ENCODE results near the gene GRIFIN. TPM values are rescaled to one million over a fixed set of nuclear protein-coding genes. Genes with fewer than 3 reads are reported as not detected.

GRIFIN gene
- total and polyA plus RNA-seq, 2 experiments from 2014 or later, result not detected

DNA sequence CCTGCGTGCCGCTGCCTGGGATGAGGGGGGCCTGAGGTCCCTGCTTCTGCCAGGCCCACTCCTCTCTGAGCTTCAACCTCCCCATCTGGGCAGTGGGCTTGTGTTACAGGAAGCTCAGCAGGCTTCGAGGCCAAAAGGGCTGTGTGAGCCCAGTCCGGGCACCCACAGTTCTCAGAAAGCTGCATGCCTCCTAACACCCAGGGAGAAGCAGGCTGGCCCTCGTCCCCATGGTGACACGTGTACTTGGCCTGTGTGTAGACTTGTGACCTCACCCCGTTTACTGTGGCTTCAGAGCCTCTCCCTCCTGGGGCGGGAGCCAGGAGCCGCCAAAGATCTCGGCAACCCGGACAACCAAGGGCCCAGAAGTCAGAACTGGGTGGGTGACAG is 2.2 kb upstream of the GRIFIN start:
- WGBS, 2 experiments (ENCODE audit: low coverage in 1 of 2, low lambda C conversion rate in 2 of 2, missing lambda C conversion rate in 2 of 2), result 25 to 26% methylated on average over 10 to 11 of the region's 11 CpGs
- no peak for TF ChIP-seq EZH2phosphoT487 (IDR thresholded peaks at IDR 0.05; ENCODE audit: insufficient read depth, low read depth)
- no peak for TF ChIP-seq EZH2 (IDR thresholded peaks at IDR 0.05; ENCODE audit: insufficient read depth, poor library complexity, severe bottlenecking)
- H3K4me2 ChIP-seq (ENCODE audit: unreplicated experiment), result peak overlapping the region; percentile 13
- no peaks in the 10 kb centered on the region for H4K20me1 ChIP-seq (ENCODE audit: insufficient read depth)
- peak overlapping the region; percentile 48; the same call in 1 of the 2 replicates for H3K9ac ChIP-seq
- no peaks in the 10 kb centered on the region for H3K9me2 ChIP-seq (ENCODE audit: insufficient read depth)
- no peaks in the 10 kb centered on the region for H3K36me3 ChIP-seq (ENCODE audit: low read depth)
- H3K79me2 ChIP-seq (ENCODE audit: insufficient read depth), result no peaks in the 10 kb centered on the region
- H3K4me3 ChIP-seq, result no peak overlapping the region
- H3K27me3 ChIP-seq (replicated peaks; ENCODE audit: insufficient read depth), result no peaks in the 10 kb centered on the region
- H2AFZ ChIP-seq, result peak overlapping the region; percentile 60
- H3F3A ChIP-seq (ENCODE audit: insufficient read depth), result no peaks in the 10 kb centered on the region
- no peaks in the 10 kb centered on the region for H3K9me3 ChIP-seq (ENCODE audit: low read depth)
- H3K4me1 ChIP-seq (ENCODE audit: insufficient read depth), result peaks cover 13% of the 10 kb centered on the region
- in situ Hi-C loops (cut with MboI), result no loop called here
- no peak overlapping the region for H3K27ac ChIP-seq
- DNase-seq, result peak; percentile 89

DNA sequence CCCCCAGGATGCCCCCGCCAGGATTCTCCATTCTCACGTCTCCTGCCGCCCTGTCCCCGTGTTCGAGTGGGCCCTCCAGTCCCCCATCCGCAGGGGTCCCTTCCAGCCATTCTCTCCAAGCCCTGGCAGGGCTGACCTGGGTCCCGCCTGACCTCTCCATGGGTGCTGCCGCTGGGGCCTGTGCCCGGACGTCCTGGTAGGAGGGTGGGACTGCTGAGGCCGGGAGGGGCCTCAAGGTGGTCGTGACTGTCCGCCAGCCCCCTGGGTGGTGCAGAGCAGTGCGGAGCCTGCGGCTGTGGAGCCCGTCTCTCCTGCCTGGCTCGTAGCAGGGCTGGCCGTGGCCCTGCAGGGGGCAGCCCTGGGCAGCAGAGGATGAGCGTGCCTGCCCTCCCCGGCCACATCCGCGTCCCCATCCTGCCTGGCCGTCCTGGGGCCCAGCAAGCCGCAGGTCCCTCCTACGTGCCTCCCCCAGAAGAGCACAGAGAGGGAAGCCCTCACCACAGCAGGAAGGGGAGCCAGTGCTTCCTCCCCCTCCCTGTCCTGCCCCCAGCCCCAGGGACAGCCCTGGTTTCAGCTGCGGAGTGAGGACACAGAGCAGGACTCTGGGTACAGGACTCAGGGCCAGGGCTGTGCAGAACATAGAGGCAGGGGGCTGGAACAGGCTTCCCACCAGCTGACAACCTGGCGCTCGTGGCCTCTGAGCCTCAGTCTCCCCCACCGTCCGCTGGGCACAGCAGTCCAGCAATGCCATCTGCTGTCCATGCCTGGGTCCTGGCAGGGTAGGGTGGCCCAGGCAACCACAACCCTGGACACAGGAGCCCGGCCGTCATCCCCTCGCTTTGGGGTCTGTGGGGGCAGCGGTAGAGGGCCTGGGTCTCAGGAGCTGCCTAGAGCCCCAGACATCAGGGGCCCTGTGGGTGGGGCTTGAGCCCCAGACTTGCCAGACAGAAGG is 1.5 kb upstream of the GRIFIN start:
- Histone ChIP-seq H3K9me2 (ENCODE audit: insufficient read depth) (no peaks in the 10 kb centered on the region), H3K9me3 (ENCODE audit: low read depth) (no peaks in the 10 kb centered on the region), H4K20me1 (ENCODE audit: insufficient read depth) (no peaks in the 10 kb centered on the region), H3K4me3 (no peak overlapping the region), H3K4me1 (ENCODE audit: insufficient read depth) (peaks cover 13% of the 10 kb centered on the region), H3K9ac (peak overlapping the region; percentile 48; the same call in 1 of the 2 replicates), H2AFZ (peak overlapping the region; percentile 60), H3K79me2 (ENCODE audit: insufficient read depth) (no peaks in the 10 kb centered on the region), H3K27ac (no peak overlapping the region), H3K27me3 (replicated peaks; ENCODE audit: insufficient read depth) (no peaks in the 10 kb centered on the region), H3F3A (ENCODE audit: insufficient read depth) (no peaks in the 10 kb centered on the region), H3K4me2 (ENCODE audit: unreplicated experiment) (peak overlapping the region; percentile 13), H3K36me3 (ENCODE audit: low read depth) (no peaks in the 10 kb centered on the region)
- peak; percentile 87 for DNase-seq
- WGBS, 2 experiments (ENCODE audit: low coverage in 1 of 2, low lambda C conversion rate in 2 of 2, missing lambda C conversion rate in 2 of 2), result 24 to 28% methylated on average over 32 to 34 of the region's 34 CpGs
- TF ChIP-seq EZH2 (IDR thresholded peaks at IDR 0.05; ENCODE audit: insufficient read depth, poor library complexity, severe bottlenecking) (no peak), EZH2phosphoT487 (IDR thresholded peaks at IDR 0.05; ENCODE audit: insufficient read depth, low read depth) (no peak)
- in situ Hi-C loops (cut with MboI), result no loop called here

DNA sequence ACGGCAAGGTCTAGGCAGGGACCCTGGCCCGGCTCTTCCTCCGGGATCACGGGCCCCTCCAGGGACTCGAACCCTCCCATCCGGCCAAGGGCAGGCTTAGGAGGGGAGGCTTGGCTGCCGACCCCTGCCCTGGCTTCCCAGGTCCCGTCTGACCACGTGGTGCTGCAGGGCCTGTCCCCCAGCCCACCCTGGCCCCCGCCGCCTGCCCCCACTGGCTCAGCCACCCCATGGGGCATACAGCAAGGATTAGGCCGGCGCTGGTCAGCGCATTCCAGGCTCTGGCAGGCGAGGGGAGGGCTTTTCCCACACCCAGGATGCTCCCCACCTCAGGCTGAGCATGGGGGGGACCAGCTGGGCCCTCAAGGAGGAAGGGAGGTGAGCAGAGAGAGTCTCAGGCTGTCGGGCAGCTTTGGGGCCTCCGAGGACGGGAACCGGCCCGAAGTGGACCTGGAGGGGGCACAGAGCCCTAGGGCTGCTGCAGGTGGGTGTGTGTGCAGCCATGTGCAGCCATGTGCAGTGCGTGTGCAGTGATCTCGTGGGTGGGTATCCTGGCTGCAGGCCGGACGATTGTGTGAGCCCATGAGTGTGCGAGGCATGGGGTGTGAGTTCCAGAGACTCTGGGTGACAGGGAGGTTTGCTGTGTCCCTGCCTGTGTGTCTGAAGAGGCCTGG is 713 bp upstream of the GRIFIN start:
- no peaks in the 10 kb centered on the region for H3K9me2 ChIP-seq (ENCODE audit: insufficient read depth)
- no peak for TF ChIP-seq EZH2 (IDR thresholded peaks at IDR 0.05; ENCODE audit: insufficient read depth, poor library complexity, severe bottlenecking)
- TF ChIP-seq EZH2phosphoT487 (IDR thresholded peaks at IDR 0.05; ENCODE audit: insufficient read depth, low read depth), result no peak
- no peak overlapping the region for H3K4me2 ChIP-seq (ENCODE audit: unreplicated experiment)
- H3K36me3 ChIP-seq (ENCODE audit: low read depth), result no peaks in the 10 kb centered on the region
- H3K27me3 ChIP-seq (replicated peaks; ENCODE audit: insufficient read depth), result no peaks in the 10 kb centered on the region
- DNase-seq, result no peak
- H4K20me1 ChIP-seq (ENCODE audit: insufficient read depth), result no peaks in the 10 kb centered on the region
- in situ Hi-C loops (cut with MboI), result no loop called here
- H3K4me1 ChIP-seq (ENCODE audit: insufficient read depth), result peaks cover 13% of the 10 kb centered on the region
- H3F3A ChIP-seq (ENCODE audit: insufficient read depth), result no peaks in the 10 kb centered on the region
- H3K27ac ChIP-seq, result no peak overlapping the region
- 66 to 67% methylated on average over 21 to 25 of the region's 25 CpGs for WGBS, 2 experiments (ENCODE audit: low coverage in 1 of 2, low lambda C conversion rate in 2 of 2, missing lambda C conversion rate in 2 of 2)
- H2AFZ ChIP-seq, result no peak overlapping the region
- no peaks in the 10 kb centered on the region for H3K79me2 ChIP-seq (ENCODE audit: insufficient read depth)
- H3K4me3 ChIP-seq, result no peak overlapping the region
- H3K9me3 ChIP-seq (ENCODE audit: low read depth), result no peaks in the 10 kb centered on the region
- H3K9ac ChIP-seq, result no peak overlapping the region

DNA sequence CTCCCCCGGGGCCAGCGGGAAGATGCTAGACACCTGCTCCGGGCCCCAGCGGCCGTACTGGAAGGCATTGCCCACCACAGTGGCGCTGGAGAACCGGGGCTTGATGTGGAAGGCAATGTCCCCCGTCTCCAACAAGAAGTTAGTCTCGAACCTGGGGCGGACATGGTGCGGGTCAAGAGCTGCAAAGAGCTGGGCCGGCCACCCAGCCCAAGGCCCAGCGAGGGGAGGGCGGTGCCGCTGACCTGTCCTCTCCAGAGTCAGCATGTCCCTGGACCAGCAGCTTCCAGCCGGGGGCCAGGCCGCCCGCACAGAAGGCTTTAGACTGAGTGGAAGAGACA is 551 bp downstream of the GRIFIN start:
- no peaks in the 10 kb centered on the region for H3K9me2 ChIP-seq (ENCODE audit: insufficient read depth)
- no peak overlapping the region for H3K27ac ChIP-seq
- DNase-seq, result no peak
- H3K4me3 ChIP-seq, result no peak overlapping the region
- no peaks in the 10 kb centered on the region for H3K9me3 ChIP-seq (ENCODE audit: low read depth)
- H3K27me3 ChIP-seq (replicated peaks; ENCODE audit: insufficient read depth), result no peaks in the 10 kb centered on the region
- 81 to 88% methylated on average over 11 to 16 of the region's 18 CpGs for WGBS, 2 experiments (ENCODE audit: low coverage in 1 of 2, low lambda C conversion rate in 2 of 2, missing lambda C conversion rate in 2 of 2)
- H3K4me2 ChIP-seq (ENCODE audit: unreplicated experiment), result no peak overlapping the region
- H3K4me1 ChIP-seq (ENCODE audit: insufficient read depth), result peaks cover 13% of the 10 kb centered on the region
- no peaks in the 10 kb centered on the region for H4K20me1 ChIP-seq (ENCODE audit: insufficient read depth)
- H3F3A ChIP-seq (ENCODE audit: insufficient read depth), result no peaks in the 10 kb centered on the region
- no peak for TF ChIP-seq EZH2 (IDR thresholded peaks at IDR 0.05; ENCODE audit: insufficient read depth, poor library complexity, severe bottlenecking)
- no peak for TF ChIP-seq EZH2phosphoT487 (IDR thresholded peaks at IDR 0.05; ENCODE audit: insufficient read depth, low read depth)
- in situ Hi-C loops (cut with MboI), result no loop called here
- no peaks in the 10 kb centered on the region for H3K79me2 ChIP-seq (ENCODE audit: insufficient read depth)
- H2AFZ ChIP-seq, result no peak overlapping the region
- H3K36me3 ChIP-seq (ENCODE audit: low read depth), result no peaks in the 10 kb centered on the region
- H3K9ac ChIP-seq, result no peak overlapping the region

Measured in GM23248 (cell line).